Renal pelvis (tissue), 4 donors: Measurements from ENCODE around the gene TNFRSF18. TPM values are rescaled to one million over a fixed set of nuclear protein-coding genes. Genes with fewer than 3 reads are reported as not detected.

Source experiments
- DNase-seq: peaks from one replicate; pipeline ENCODE4 v3.0.0-alpha.2; 2013
- polyA plus RNA-seq, 3 donors: library from polyadenylated mRNA; unstranded; fragments of 120-200 nt; gene quantifications; one replicate each; pipeline ENCODE4 v1.2.1, GENCODE V29; 2013; ENCODE audit not compliant: insufficient read length in 3 of 3

Gene TNFRSF18
- polyA plus RNA-seq, 3 donors, result 0.75 to 1.2 (median 0.89) TPM

GRCh38 chr1:1228596-1229321 lies 22.4 kb upstream of the TNFRSF18 start:
- no peak for DNase-seq

GRCh38 chr1:1228187-1228586 lies 21.8 kb upstream of the TNFRSF18 start:
- DNase-seq, result no peak

- no peak for DNase-seq
Measured at GRCh38 chr1:1227386-1227785, 21.0 kb upstream of the TNFRSF18 start.

GRCh38 chr1:1226566-1227362 lies 20.4 kb upstream of the TNFRSF18 start:
- no peak for DNase-seq

GRCh38 chr1:1225913-1226312 lies 19.5 kb upstream of the TNFRSF18 start:
- DNase-seq, result no peak

- no peak for DNase-seq
Measured at GRCh38 chr1:1225238-1225845, 18.9 kb upstream of the TNFRSF18 start.

- no peak for DNase-seq
Measured at GRCh38 chr1:1223891-1224290, 17.5 kb upstream of the TNFRSF18 start.

GRCh38 chr1:1223321-1223720 lies 16.9 kb upstream of the TNFRSF18 start:
- DNase-seq, result no peak

- no peak for DNase-seq
Measured at GRCh38 chr1:1222575-1223225, 16.3 kb upstream of the TNFRSF18 start.

- DNase-seq, result no peak
Measured at GRCh38 chr1:1221887-1222574, 15.6 kb upstream of the TNFRSF18 start.

- no peak for DNase-seq
Measured at GRCh38 chr1:1220197-1220596, 13.8 kb upstream of the TNFRSF18 start.

GRCh38 chr1:1219341-1219740 lies 12.9 kb upstream of the TNFRSF18 start:
- DNase-seq, result no peak

- DNase-seq, result no peak
Measured at GRCh38 chr1:1218524-1219200, 12.3 kb upstream of the TNFRSF18 start.

GRCh38 chr1:1217621-1218523 lies 11.5 kb upstream of the TNFRSF18 start:
- DNase-seq, result no peak

GRCh38 chr1:1216770-1217620 lies 10.6 kb upstream of the TNFRSF18 start:
- DNase-seq, result no peak

GRCh38 chr1:1215881-1216605 lies 9.7 kb upstream of the TNFRSF18 start:
- no peak for DNase-seq

GRCh38 chr1:1215080-1215676 lies 8.8 kb upstream of the TNFRSF18 start:
- DNase-seq, result no peak
